GM12878 (cell line): ENCODE measurements around the gene CAMTA1. TPM values are rescaled to one million over a fixed set of nuclear protein-coding genes. Genes with fewer than 3 reads are reported as not detected.

ENCODE experiments used
- ATAC-seq: fragments of 200-7000 bp; cut with Tn5 transposase; 3 replicates; pipeline ENCODE4 v1.9.1; 2020; ENCODE audit warnings: mild to moderate bottlenecking, moderate library complexity
- BruUV-seq: library from RNA; stranded (reverse); fragments of 400-500 nt; replicated peaks from 2 replicates; lab custom pipeline; 2021; lab: Mats Ljungman, UMichigan
- CTCF ChIA-PET: fragments of 300-600 bp; sonication (Branson Sonifier 250); formaldehyde crosslinking; extraction: SDS; loops from one replicate; lab custom pipeline; 2021; ENCODE audit warnings: inconsistent platforms; lab: Yijun Ruan, JAX
- POLR2A ChIA-PET: fragments of 350-600 bp; formaldehyde crosslinking; extraction: SDS; loops from one replicate; lab custom pipeline; 2021; ENCODE audit warnings: inconsistent platforms; lab: Charles Lee
- RAD21 ChIA-PET: fragments of 300-600 bp; sonication (Branson Sonifier 250); formaldehyde crosslinking; loops from one replicate; lab custom pipeline; 2023; ENCODE audit warnings: antibody characterized with exemption; ENCODE audit not compliant: unreplicated experiment; lab: Charles Lee
- SMC1A ChIA-PET: fragments of 300-600 bp; sonication (Branson Sonifier 250); formaldehyde crosslinking; loops from one replicate; lab custom pipeline; 2023; ENCODE audit not compliant: unreplicated experiment, uncharacterized antibody; lab: Charles Lee
- DNase-seq: peaks from one replicate; pipeline ENCODE4 v3.0.0-alpha.2; 2011; ENCODE audit warnings: low read depth, low spot score
- FAIRE-seq: peaks from 3 replicates; lab custom pipeline; 2011; peaks lifted over from hg19 to GRCh38; lab: Jason Lieb, UNC
- H2AFZ ChIP-seq: 2 replicates; pipeline ENCODE4 v1.6.0; 2011; ENCODE audit warnings: low read depth, low read length, control low read depth; ENCODE audit not compliant: control insufficient read depth
- H3K27ac ChIP-seq: 2 replicates; pipeline ENCODE4 v1.5.1; 2011; ENCODE audit warnings: control low read depth; ENCODE audit not compliant: control insufficient read depth, insufficient read depth
- H3K27me3 ChIP-seq, 2 experiments: replicated peaks in 1 of 2; 2 replicates each; pipeline versions ENCODE4 v1.6.0 to v1.6.1; 2011; ENCODE audit warnings: low read length in 1 of 2; ENCODE audit not compliant: control insufficient read depth in 2 of 2, insufficient read depth in 2 of 2
- H3K36me3 ChIP-seq, 2 experiments: 2 replicates each; pipeline ENCODE4 v1.5.1; 2011; ENCODE audit warnings: low read length in 1 of 2; ENCODE audit not compliant: control insufficient read depth in 2 of 2, insufficient read depth in 2 of 2
- H3K4me1 ChIP-seq: 2 replicates; pipeline ENCODE4 v1.6.1; 2011; ENCODE audit warnings: mild to moderate bottlenecking, low read length, moderate library complexity, mixed read lengths; ENCODE audit not compliant: control insufficient read depth, insufficient read depth
- H3K4me2 ChIP-seq: 2 replicates; pipeline ENCODE4 v1.6.0; 2011; ENCODE audit warnings: control low read depth; ENCODE audit not compliant: control insufficient read depth, insufficient read depth
- H3K4me3 ChIP-seq: fragments of 200-600 bp; sonication (generic); 2 replicates; pipeline ENCODE4 v1.5.1; 2016
- H3K79me2 ChIP-seq: 2 replicates; pipeline ENCODE4 v1.6.0; 2011; ENCODE audit warnings: low read length; ENCODE audit not compliant: control insufficient read depth, insufficient read depth
- H3K9ac ChIP-seq: 2 replicates; pipeline ENCODE4 v1.8.0; 2011; ENCODE audit warnings: low read length, control low read depth, mixed read lengths; ENCODE audit not compliant: control insufficient read depth, insufficient read depth
- H3K9me3 ChIP-seq: replicated peaks from 3 replicates; pipeline ENCODE4 v1.5.1; 2011; ENCODE audit warnings: mild to moderate bottlenecking, low read length; ENCODE audit not compliant: control insufficient read depth, insufficient read depth
- H4K20me1 ChIP-seq: 2 replicates; pipeline ENCODE4 v1.6.0; 2011; ENCODE audit not compliant: control insufficient read depth, insufficient read depth
- EP300 ChIP-seq, 2 experiments: fragments of 150-350 bp in 1 of 2; IDR thresholded peaks; 2 replicates each; pipeline ENCODE4 v1.6.1; 2011 to 2012; ENCODE audit warnings: low read depth in 2 of 2, low read length in 2 of 2, borderline replicate concordance in 1 of 2, improper control_type of control experiment in 1 of 2, inconsistent platforms in 1 of 2; ENCODE audit not compliant: control insufficient read depth in 1 of 2
- FOS ChIP-seq: IDR thresholded peaks from 3 replicates; pipeline ENCODE4 v1.6.1; 2011; ENCODE audit warnings: borderline replicate concordance; ENCODE audit not compliant: insufficient read length; ENCODE audit errors: extremely low read depth
- RAD51 ChIP-seq: fragments of 450-650 bp; IDR thresholded peaks from 2 replicates; pipeline ENCODE4 v1.6.1; 2016; ENCODE audit warnings: moderate library complexity, mild to moderate bottlenecking, inconsistent platforms
- RB1 ChIP-seq: fragments of 450-650 bp; formaldehyde crosslinking; IDR thresholded peaks from 2 replicates; pipeline ENCODE4 v1.6.1; 2017; ENCODE audit warnings: mild to moderate bottlenecking, borderline replicate concordance
- ZNF207 ChIP-seq: fragments of 450-650 bp; IDR thresholded peaks from 2 replicates; pipeline ENCODE4 v1.6.1; 2014; ENCODE audit warnings: antibody characterized with exemption, mild to moderate bottlenecking, borderline replicate concordance
- ZNF622 ChIP-seq: fragments of 450-650 bp; IDR thresholded peaks from 2 replicates; pipeline ENCODE4 v1.6.1; 2017; ENCODE audit warnings: mild to moderate bottlenecking, inconsistent platforms
- WGBS: methylation state at CpG from one replicate; pipeline ENCODE4 v1.1.6; 2016; ENCODE audit warnings: low lambda C conversion rate; ENCODE audit not compliant: insufficient replicate concordance, insufficient coverage; ENCODE audit errors: missing lambda C conversion rate; 5-methylcytosine and 5-hydroxymethylcytosine counted together
- in situ Hi-C: fragments of 300-500 bp; cut with MboI; formaldehyde crosslinking; loops from 9 replicates; pipeline ENCODE4 v1.14.3; 2018; ENCODE audit warnings: mixed read lengths
- intact Hi-C: fragments of 100-400 bp; cut with micrococcal nuclease; formaldehyde crosslinking; loops from one replicate; pipeline ENCODE4 v1.14.2; 2022; ENCODE audit not compliant: unreplicated experiment
- polyA plus RNA-seq, 11 experiments: library from polyadenylated mRNA; depleted of rRNA in 4 of 11; unstranded in 6 of 11; stranded (reverse) in 5 of 11; fragments of >200 nt; fragmentation: Nextera tagmentation in 4 of 11; fragmentation: Illumina TruSeq in 1 of 11; extraction: Ambion mirVana in 4 of 11; extraction: Trizol in 1 of 11; gene quantifications; 1 replicate in 1 of 11; 2 replicates in 10 of 11; pipeline versions ENCODE4 v1.2.1 to v1.2.3, GENCODE V29; 2011 to 2016; ENCODE audit warnings: inconsistent platforms in 2 of 11, missing spikeins in 2 of 11, low read depth in 1 of 11
- total RNA-seq, 4 experiments: library from RNA; depleted of rRNA in 3 of 4; stranded (reverse); fragments of >200 nt in 3 of 4; fragmentation: Illumina TruSeq in 1 of 4; extraction: Trizol in 1 of 4; gene quantifications; 2 replicates each; pipeline versions ENCODE4 v1.2.1 to v1.2.3, GENCODE V29; 2013 to 2021
- TF ChIP-seq, protein P1 (sequence below): fragments of 450-650 bp; IDR thresholded peaks from 2 replicates; pipeline ENCODE4 v1.6.1; 2016; ENCODE audit warnings: mild to moderate bottlenecking, moderate library complexity, borderline replicate concordance
- TF ChIP-seq, protein P2 (sequence below): fragments of 450-650 bp; IDR thresholded peaks from 2 replicates; pipeline ENCODE4 v1.6.1; 2016; ENCODE audit warnings: mild to moderate bottlenecking

Gene CAMTA1
- total and polyA plus RNA-seq, 10 of the 15 experiments (the other 5 are each of a cell fraction or from before 2014, with no cell fraction given): 37.7 to 148 (median 76.4) TPM

DNA sequence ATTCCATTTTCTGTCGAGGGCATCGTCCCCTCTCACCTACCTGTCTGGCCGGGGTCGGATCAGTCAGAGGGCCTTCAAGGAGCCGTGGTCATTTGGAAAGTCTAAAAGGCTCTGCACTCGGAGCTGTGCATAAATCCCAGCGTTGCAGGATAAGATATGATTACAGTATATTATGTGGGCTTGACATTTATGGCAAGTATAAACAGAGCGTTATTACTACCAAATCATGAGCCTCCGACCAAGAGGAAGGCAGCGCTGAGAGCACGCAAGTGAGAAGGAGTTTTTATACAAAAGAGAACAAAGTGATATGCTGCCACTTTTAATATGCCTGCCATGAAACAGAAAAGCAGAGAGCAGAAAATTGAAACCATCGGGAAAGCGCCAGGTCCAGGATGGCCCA lies 566.4 kb downstream of the CAMTA1 start:
- H2AFZ ChIP-seq: no peak overlapping the region
- no peaks in the 10 kb centered on the region for H3K4me1 ChIP-seq
- TF ChIP-seq EP300 (IDR thresholded peaks at IDR 0.05; ENCODE audit: borderline replicate concordance in 1 of 2, control insufficient read depth in 1 of 2, low read depth in 2 of 2, low read length in 2 of 2) (no peak), RB1 (no peak), RAD51 (no peak), ZNF622 (no peak), ZNF207 (no peak), FOS (no peak)
- TF ChIP-seq, protein P1, sequence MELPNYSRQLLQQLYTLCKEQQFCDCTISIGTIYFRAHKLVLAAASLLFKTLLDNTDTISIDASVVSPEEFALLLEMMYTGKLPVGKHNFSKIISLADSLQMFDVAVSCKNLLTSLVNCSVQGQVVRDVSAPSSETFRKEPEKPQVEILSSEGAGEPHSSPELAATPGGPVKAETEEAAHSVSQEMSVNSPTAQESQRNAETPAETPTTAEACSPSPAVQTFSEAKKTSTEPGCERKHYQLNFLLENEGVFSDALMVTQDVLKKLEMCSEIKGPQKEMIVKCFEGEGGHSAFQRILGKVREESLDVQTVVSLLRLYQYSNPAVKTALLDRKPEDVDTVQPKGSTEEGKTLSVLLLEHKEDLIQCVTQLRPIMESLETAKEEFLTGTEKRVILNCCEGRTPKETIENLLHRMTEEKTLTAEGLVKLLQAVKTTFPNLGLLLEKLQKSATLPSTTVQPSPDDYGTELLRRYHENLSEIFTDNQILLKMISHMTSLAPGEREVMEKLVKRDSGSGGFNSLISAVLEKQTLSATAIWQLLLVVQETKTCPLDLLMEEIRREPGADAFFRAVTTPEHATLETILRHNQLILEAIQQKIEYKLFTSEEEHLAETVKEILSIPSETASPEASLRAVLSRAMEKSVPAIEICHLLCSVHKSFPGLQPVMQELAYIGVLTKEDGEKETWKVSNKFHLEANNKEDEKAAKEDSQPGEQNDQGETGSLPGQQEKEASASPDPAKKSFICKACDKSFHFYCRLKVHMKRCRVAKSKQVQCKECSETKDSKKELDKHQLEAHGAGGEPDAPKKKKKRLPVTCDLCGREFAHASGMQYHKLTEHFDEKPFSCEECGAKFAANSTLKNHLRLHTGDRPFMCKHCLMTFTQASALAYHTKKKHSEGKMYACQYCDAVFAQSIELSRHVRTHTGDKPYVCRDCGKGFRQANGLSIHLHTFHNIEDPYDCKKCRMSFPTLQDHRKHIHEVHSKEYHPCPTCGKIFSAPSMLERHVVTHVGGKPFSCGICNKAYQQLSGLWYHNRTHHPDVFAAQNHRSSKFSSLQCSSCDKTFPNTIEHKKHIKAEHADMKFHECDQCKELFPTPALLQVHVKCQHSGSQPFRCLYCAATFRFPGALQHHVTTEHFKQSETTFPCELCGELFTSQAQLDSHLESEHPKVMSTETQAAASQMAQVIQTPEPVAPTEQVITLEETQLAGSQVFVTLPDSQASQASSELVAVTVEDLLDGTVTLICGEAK: no peak
- TF ChIP-seq, protein P2, sequence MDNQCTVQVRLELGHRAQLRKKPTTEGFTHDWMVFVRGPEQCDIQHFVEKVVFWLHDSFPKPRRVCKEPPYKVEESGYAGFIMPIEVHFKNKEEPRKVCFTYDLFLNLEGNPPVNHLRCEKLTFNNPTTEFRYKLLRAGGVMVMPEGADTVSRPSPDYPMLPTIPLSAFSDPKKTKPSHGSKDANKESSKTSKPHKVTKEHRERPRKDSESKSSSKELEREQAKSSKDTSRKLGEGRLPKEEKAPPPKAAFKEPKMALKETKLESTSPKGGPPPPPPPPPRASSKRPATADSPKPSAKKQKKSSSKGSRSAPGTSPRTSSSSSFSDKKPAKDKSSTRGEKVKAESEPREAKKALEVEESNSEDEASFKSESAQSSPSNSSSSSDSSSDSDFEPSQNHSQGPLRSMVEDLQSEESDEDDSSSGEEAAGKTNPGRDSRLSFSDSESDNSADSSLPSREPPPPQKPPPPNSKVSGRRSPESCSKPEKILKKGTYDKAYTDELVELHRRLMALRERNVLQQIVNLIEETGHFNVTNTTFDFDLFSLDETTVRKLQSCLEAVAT: no peak
- H3K4me3 ChIP-seq: no peak overlapping the region
- no peak overlapping the region for H3K4me2 ChIP-seq
- no TSS peak for BruUV-seq
- no peaks in the 10 kb centered on the region for H3K79me2 ChIP-seq
- ATAC-seq: no peak
- ChIA-PET CTCF (no interaction called here), POLR2A (no interaction called here), RAD21 (no interaction called here), SMC1A (no interaction called here)
- DNase-seq: no peak
- H3K27me3 ChIP-seq: peaks cover 0 to 1% of the 10 kb centered on the region in 2 experiments; a peak in 3 of 4 replicates
- 32% methylated on average over 13 of the region's 13 CpGs for WGBS
- H3K9ac ChIP-seq: no peak overlapping the region
- no peak overlapping the region for H3K27ac ChIP-seq
- no peaks in the 10 kb centered on the region for H3K9me3 ChIP-seq
- no peaks in the 10 kb centered on the region for H3K36me3 ChIP-seq
- H4K20me1 ChIP-seq: no peaks in the 10 kb centered on the region
- no peak for FAIRE-seq
- in situ Hi-C loops (no loop called here), intact Hi-C loops (no loop called here)
